Kidney (tissue), 14 donors: ENCODE measurements around the gene ZNF462. TPM values are rescaled to one million over a fixed set of nuclear protein-coding genes. Genes with fewer than 3 reads are reported as not detected.

Source experiments
- DNase-seq, 5 donors: peaks; one replicate each; pipeline ENCODE4 v3.0.0-alpha.2; 2013 to 2020
- FAIRE-seq: peaks from 2 replicates; lab custom pipeline; 2012; peaks lifted over from hg19 to GRCh38; lab: Jason Lieb, UNC
- H3K27ac ChIP-seq, 2 donors: one replicate each; pipeline ENCODE4 v1.7.0; 2013; ENCODE audit warnings: low read depth in 2 of 2, low read length in 2 of 2, inconsistent platforms in 1 of 2
- H3K27me3 ChIP-seq: one replicate; pipeline ENCODE4 v1.7.1; 2013; ENCODE audit warnings: low read length, inconsistent platforms; ENCODE audit not compliant: control insufficient read depth, insufficient read depth
- H3K36me3 ChIP-seq, 3 donors: one replicate each; pipeline versions ENCODE4 v1.7.0 to v1.7.1; 2013; ENCODE audit warnings: low read length in 3 of 3, control low read depth in 1 of 3, inconsistent platforms in 1 of 3; ENCODE audit not compliant: insufficient read depth in 3 of 3, control insufficient read depth in 2 of 3
- H3K4me1 ChIP-seq, 3 donors: one replicate each; pipeline versions ENCODE4 v1.7.0 to v1.7.1; 2013; ENCODE audit warnings: low read length in 3 of 3, inconsistent platforms in 1 of 3, low read depth in 1 of 3; ENCODE audit not compliant: control insufficient read depth in 2 of 3, insufficient read depth in 2 of 3
- H3K4me3 ChIP-seq, 3 donors: one replicate each; pipeline versions ENCODE4 v1.7.0 to v1.8.1; 2013; ENCODE audit warnings: low read length in 3 of 3, control low read depth in 1 of 3, inconsistent platforms in 1 of 3
- H3K9ac ChIP-seq, 3 donors: one replicate each; pipeline versions ENCODE4 v1.7.0 to v1.7.1; 2013; ENCODE audit warnings: low read length in 3 of 3, control low read depth in 1 of 3, inconsistent platforms in 1 of 3
- H3K9me3 ChIP-seq, 3 donors: one replicate each; pipeline versions ENCODE4 v1.7.0 to v1.7.1; 2013; ENCODE audit warnings: low read length in 3 of 3, control low read depth in 1 of 3, inconsistent platforms in 1 of 3; ENCODE audit not compliant: control insufficient read depth in 2 of 3, insufficient read depth in 1 of 3
- intact Hi-C: fragments of 100-400 bp; cut with DNase I; formaldehyde crosslinking; loops from one replicate; pipeline ENCODE4 v1.11.1; 2022
- polyA plus RNA-seq: library from polyadenylated mRNA; stranded (reverse); fragments of 350-450 nt; fragmentation: Illumina TruSeq; extraction: RNeasy Lipid Tissue Mini Kit (QIAGEN cat#74804); gene quantifications from one replicate; pipeline ENCODE4 v1.2.3, GENCODE V29; 2014; ENCODE audit warnings: low read depth, low replicate concordance; ENCODE audit not compliant: insufficient read depth
- total RNA-seq: library from RNA; stranded (reverse); fragmentation: NEBNext Ultra II Directional; extraction: Animal tissue kit (Norgen Biotek cat#: 25700); gene quantifications from one replicate; pipeline ENCODE4 v1.2.1, GENCODE V29; 2021
- TF ChIP-seq, protein P1 (sequence below): IDR thresholded peaks from 3 replicates; pipeline ENCODE4 v1.5.1; 2012; ENCODE audit warnings: mild to moderate bottlenecking, moderate library complexity, borderline replicate concordance; ENCODE audit not compliant: insufficient read depth; ENCODE audit errors: extremely low read depth
- donor health status: control.
- donor health status: control.
- donor health status: control.
- donor health status: control.
- donor health status: control.
- donor health status: DM: yes; HTN: yes; CAD: no.
- donor health status: Normal renal cell carcinoma (clear cell type).

Gene ZNF462
- total and polyA plus RNA-seq, 2 donors from 2014 or later: 1.8 to 47.0 TPM

DNA sequence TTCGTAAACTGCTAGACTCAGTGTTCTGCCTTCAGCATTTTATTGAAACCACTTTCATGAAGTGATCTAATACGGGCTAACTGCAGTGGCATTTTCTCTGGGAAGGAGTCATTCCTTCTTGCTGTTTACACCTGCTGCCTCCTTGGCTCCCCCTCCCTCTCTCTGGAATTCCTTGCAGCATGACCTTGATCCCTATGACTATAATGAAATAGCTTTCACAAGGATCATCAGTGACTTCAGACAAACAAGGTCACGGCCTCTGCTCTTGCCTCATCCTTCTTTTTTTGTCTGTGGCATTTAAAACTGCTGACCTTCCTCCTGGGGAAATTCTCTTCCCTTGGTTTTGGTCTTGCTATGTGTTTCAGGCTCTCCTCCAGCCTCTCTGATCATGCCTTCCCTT, 90.2 kb downstream of the ZNF462 start:
- no peak overlapping the region for H3K4me3 ChIP-seq
- no peak overlapping the region for H3K27ac ChIP-seq

DNA sequence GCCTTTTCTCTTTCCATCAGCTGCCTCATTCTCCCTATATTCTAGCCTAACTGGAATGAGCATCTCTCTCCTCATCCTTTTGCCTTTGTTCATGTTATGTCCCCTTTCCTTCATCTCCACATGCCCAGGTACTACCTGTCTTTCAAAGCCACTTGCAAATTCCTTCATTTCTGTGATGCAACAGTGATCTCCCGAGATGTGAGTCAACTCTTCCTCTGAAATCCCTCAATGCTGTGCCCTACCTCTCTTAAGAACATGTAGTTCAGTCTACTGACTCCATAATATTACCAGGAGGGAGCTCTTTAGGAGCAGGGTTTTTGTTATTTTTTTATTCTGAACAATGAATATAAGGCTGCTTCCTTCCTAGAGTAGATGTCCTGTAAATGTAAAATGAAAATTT, 91.6 kb downstream of the ZNF462 start:
- Histone ChIP-seq H3K4me1 (peaks cover 0 to 2% (median 0%) of the 10 kb centered on the region in 3 donors), H3K9me3 (no peaks in the 10 kb centered on the region), H3K27me3 (no peaks in the 10 kb centered on the region), H3K4me3 (no peak overlapping the region), H3K9ac (no peak overlapping the region), H3K36me3 (peaks cover 3 to 11% (median 8%) of the 10 kb centered on the region in 3 donors), H3K27ac (no peak overlapping the region)
- TF ChIP-seq, protein P1, sequence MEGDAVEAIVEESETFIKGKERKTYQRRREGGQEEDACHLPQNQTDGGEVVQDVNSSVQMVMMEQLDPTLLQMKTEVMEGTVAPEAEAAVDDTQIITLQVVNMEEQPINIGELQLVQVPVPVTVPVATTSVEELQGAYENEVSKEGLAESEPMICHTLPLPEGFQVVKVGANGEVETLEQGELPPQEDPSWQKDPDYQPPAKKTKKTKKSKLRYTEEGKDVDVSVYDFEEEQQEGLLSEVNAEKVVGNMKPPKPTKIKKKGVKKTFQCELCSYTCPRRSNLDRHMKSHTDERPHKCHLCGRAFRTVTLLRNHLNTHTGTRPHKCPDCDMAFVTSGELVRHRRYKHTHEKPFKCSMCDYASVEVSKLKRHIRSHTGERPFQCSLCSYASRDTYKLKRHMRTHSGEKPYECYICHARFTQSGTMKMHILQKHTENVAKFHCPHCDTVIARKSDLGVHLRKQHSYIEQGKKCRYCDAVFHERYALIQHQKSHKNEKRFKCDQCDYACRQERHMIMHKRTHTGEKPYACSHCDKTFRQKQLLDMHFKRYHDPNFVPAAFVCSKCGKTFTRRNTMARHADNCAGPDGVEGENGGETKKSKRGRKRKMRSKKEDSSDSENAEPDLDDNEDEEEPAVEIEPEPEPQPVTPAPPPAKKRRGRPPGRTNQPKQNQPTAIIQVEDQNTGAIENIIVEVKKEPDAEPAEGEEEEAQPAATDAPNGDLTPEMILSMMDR: no peak
- intact Hi-C loops: no loop called here
- FAIRE-seq (no peak), DNase-seq (no peak)

More for the DNA sequence above, 90.2 kb downstream of the ZNF462 start:
- H3K9ac ChIP-seq: no peak overlapping the region
- H3K9me3 ChIP-seq: no peaks in the 10 kb centered on the region
- no peaks in the 10 kb centered on the region for H3K27me3 ChIP-seq
- TF ChIP-seq, protein P1: no peak
- peaks cover 0 to 16% (median 3%) of the 10 kb centered on the region in 3 donors for H3K36me3 ChIP-seq
- no peak for DNase-seq
- peaks cover 0 to 2% (median 0%) of the 10 kb centered on the region in 3 donors for H3K4me1 ChIP-seq
- no peak for FAIRE-seq
- intact Hi-C loops: no loop called here

DNA sequence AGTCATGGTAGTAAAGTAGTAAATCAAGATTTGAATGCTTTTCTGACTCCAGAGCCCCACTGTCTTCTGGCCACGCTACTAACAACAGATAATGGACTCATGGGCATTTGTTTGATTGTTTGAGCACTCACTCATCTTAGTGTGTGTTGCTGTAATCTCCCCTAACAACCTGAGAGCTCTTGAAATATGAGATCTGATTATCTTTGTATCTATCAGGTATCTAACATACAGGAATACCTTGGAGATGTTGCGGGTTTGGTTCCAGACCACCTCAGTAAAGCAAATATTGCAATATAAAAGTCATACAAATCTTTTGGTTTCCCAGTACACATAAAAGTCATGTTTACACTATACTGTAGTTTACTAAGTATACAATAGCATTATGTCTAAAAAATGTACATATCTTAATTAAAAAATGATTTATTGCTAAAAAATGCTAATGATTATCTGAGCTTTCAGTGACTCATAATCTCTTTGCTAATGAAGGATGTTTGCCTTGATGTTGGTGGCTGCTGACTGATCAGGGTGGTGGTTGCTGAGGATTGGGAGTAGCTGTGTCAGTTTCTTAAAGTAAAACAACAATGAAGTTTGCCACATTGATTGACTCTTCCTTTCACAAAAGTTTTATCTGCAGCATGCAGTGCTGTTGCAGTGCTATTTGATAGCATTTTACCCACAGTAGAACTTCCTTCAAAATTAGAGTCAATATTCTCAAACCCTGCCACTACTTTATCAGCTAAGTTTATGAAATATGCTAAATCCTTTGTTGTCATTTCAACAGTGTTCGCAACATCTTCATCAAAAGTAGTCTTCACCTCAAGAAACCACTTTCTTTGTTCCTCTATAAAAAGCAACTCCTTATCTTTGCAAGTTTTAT, 92.2 kb downstream of the ZNF462 start:
- Histone ChIP-seq H3K4me3 (no peak overlapping the region), H3K4me1 (peaks cover 0 to 2% (median 0%) of the 10 kb centered on the region in 3 donors), H3K9ac (no peak overlapping the region), H3K27ac (no peak overlapping the region), H3K27me3 (no peaks in the 10 kb centered on the region), H3K36me3 (peaks cover 3 to 11% (median 9%) of the 10 kb centered on the region in 3 donors), H3K9me3 (no peaks in the 10 kb centered on the region)
- TF ChIP-seq, protein P1: no peak
- FAIRE-seq (no peak), DNase-seq (no peak)
- intact Hi-C loops: no loop called here
